Measurements from ENCODE around the gene XBP1. TPM values are rescaled to one million over a fixed set of nuclear protein-coding genes. Genes with fewer than 3 reads are reported as not detected.
"Not testable (repeated sequence)": the region's sequence is repeated elsewhere in the genome, so short reads cannot be mapped to it uniquely, and the experiment has no call there.

Gene XBP1
- total RNA-seq (2014; rRNA removed; shearing (Covaris generic)): 35.2 and 35.8 TPM in 2 replicates
- 118 and 144 TPM in 2 replicates for total RNA-seq (2022)
- Bru-seq, nascent RNA: percentile 97 among the genes with signal in this experiment
- percentile 89 among the genes with signal in this experiment for BruChase-seq, experiment 1, labeled RNA remaining after a 6-hour chase
- BruChase-seq, experiment 2, labeled RNA remaining after a 2-hour chase: percentile 91 among the genes with signal in this experiment
- long read RNA-seq, transcript XBP1-203 (5 exons, 1,824 nt): minor isoform, 6 of 353 reads
- long read RNA-seq, transcript XBP1-201 (5 exons, 1,850 nt): major isoform, 305 of 353 reads
- long read RNA-seq, partial matches to known transcripts: 7 of 353 reads
- long read RNA-seq, other reads (novel, unspliced or antisense): 29 of 353 reads

DNA sequence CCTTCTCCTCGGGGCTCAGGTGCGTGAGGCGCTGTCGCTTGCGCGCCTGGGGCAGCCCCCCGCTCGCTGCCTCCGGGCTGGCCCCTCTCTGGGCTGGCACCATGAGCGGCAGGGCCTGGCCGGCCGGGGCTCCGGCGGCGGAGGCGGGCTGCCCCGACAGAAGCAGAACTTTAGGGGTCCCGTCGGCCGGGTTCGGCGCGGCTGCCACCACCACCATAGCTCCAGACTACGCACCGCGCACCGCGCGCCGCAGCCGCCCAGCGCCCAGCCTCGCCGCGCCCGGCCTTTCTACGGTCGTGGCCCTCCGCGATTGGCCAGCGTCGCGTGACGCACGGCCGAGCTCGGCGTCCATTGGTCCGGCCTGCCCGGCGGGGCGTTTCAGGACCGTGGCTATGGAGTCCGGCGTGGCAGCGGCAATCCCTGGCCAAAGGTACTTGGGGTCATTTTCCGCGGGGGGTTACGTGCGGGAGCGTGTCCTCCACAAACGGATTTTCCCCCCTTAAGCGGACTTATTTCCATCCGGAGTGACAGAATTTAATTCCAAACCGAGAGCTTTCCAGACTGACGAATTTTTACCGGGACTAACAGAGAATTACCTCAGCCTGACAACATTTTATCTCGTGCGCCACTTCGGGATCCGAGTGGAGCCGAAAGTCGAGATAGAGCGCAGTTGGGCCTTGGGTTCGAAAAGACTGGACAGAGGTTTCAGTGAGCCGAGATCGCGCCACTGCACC lies at the start of gene XBP1:
Gene XBP1 (minus strand): TSS at position 262 of the 734 bp plus-strand sequence.
- no TSS peak for BruUV-seq (replicated peaks)
- CTCF ChIA-PET (ENCODE audit: unreplicated experiment): no interaction called here
- Histone ChIP-seq H3K4me2 (ENCODE audit: low read length) (peak within 1 kb of the TSS; percentile 87), H4K20me1 (ENCODE audit: insufficient read depth, low read length) (peaks cover 7% of the 10 kb centered on the region), H2AFZ (ENCODE audit: low read length) (peak within 1 kb of the TSS; percentile 79), H3K36me3 (ENCODE audit: insufficient read depth, low read length) (peaks cover 20% of the 10 kb centered on the region), H3K4me3 (ENCODE audit: low read depth, low read length, poor library complexity, severe bottlenecking) (peak within 1 kb of the TSS; percentile 72), H3K9me3 (ENCODE audit: low read length) (no peaks in the 10 kb centered on the region), H3K79me2 (ENCODE audit: insufficient read depth, low read depth, low read length) (peaks cover 9% of the 10 kb centered on the region; the same call in 1 of the 2 replicates), H3K9me2 (ENCODE audit: insufficient read depth, low read length) (no peaks in the 10 kb centered on the region), H3K27ac (ENCODE audit: low read depth, low read length, poor library complexity, severe bottlenecking) (no peak within 1 kb of the TSS), H3K4me1 (ENCODE audit: insufficient read depth, low read length, poor library complexity, severe bottlenecking) (peaks cover 39% of the 10 kb centered on the region)
- intact Hi-C loops (cut with micrococcal nuclease; ENCODE audit: unreplicated experiment): no loop called here
- TF ChIP-seq, protein P1, sequence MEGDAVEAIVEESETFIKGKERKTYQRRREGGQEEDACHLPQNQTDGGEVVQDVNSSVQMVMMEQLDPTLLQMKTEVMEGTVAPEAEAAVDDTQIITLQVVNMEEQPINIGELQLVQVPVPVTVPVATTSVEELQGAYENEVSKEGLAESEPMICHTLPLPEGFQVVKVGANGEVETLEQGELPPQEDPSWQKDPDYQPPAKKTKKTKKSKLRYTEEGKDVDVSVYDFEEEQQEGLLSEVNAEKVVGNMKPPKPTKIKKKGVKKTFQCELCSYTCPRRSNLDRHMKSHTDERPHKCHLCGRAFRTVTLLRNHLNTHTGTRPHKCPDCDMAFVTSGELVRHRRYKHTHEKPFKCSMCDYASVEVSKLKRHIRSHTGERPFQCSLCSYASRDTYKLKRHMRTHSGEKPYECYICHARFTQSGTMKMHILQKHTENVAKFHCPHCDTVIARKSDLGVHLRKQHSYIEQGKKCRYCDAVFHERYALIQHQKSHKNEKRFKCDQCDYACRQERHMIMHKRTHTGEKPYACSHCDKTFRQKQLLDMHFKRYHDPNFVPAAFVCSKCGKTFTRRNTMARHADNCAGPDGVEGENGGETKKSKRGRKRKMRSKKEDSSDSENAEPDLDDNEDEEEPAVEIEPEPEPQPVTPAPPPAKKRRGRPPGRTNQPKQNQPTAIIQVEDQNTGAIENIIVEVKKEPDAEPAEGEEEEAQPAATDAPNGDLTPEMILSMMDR (conservative IDR thresholded peaks at IDR 0.05; ENCODE audit: low read length): no peak
- TF ChIP-seq EZH2phosphoT487 (IDR thresholded peaks at IDR 0.05; ENCODE audit: borderline replicate concordance, low read depth, low read length): no peak
- DNase-seq (ENCODE audit: low spot score): peak; percentile 89
- POLR2A ChIA-PET: interaction anchor here (0.6 to 8.1 kb wide), 8 partner anchors 9 to 588 kb away, joined by 3 to 85 read pairs (median 4); partner anchors contain the start of gene AP1B1

DNA sequence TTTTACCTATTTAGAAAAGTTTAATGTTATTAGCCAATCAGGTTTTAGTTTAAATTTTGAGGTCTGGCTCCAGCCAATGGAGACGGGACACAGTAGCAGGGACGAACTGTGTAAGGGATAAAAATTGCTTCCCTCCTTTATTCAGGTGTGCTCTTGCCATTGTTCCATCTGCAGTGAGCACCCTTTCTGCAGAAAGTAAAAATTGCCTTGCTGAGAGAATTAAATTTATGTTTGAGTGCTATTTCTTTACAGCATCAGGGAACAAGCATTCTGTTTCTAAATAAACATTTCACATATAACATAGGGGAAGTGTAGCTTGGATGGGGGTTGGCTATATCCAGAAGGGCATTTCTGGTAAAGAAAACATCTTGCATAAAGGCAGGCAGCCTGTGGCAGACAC lies 46.6 kb upstream of the XBP1 start:
- Histone ChIP-seq H3K79me2 (ENCODE audit: insufficient read depth, low read depth, low read length) (no peaks in the 10 kb centered on the region), H3K36me3 (ENCODE audit: insufficient read depth, low read length) (no peaks in the 10 kb centered on the region), H3K9me3 (ENCODE audit: low read length) (no peaks in the 10 kb centered on the region), H3K4me2 (ENCODE audit: low read length) (no peak overlapping the region), H3K4me3 (ENCODE audit: low read depth, low read length, poor library complexity, severe bottlenecking) (no peak overlapping the region), H3K4me1 (ENCODE audit: insufficient read depth, low read length, poor library complexity, severe bottlenecking) (no peaks in the 10 kb centered on the region), H3K27ac (ENCODE audit: low read depth, low read length, poor library complexity, severe bottlenecking) (no peak overlapping the region), H4K20me1 (ENCODE audit: insufficient read depth, low read length) (no peaks in the 10 kb centered on the region), H2AFZ (ENCODE audit: low read length) (no peak overlapping the region), H3K9me2 (ENCODE audit: insufficient read depth, low read length) (no peaks in the 10 kb centered on the region)
- TF ChIP-seq EZH2phosphoT487 (IDR thresholded peaks at IDR 0.05; ENCODE audit: borderline replicate concordance, low read depth, low read length): no peak
- TF ChIP-seq, protein P1 (conservative IDR thresholded peaks at IDR 0.05; ENCODE audit: low read length): no peak
- BruUV-seq (replicated peaks): no TSS peak
- no peak for DNase-seq (ENCODE audit: low spot score)
- CTCF ChIA-PET (ENCODE audit: unreplicated experiment): no interaction called here
- intact Hi-C loops (cut with micrococcal nuclease; ENCODE audit: unreplicated experiment): no loop called here
- POLR2A ChIA-PET: no interaction called here

DNA sequence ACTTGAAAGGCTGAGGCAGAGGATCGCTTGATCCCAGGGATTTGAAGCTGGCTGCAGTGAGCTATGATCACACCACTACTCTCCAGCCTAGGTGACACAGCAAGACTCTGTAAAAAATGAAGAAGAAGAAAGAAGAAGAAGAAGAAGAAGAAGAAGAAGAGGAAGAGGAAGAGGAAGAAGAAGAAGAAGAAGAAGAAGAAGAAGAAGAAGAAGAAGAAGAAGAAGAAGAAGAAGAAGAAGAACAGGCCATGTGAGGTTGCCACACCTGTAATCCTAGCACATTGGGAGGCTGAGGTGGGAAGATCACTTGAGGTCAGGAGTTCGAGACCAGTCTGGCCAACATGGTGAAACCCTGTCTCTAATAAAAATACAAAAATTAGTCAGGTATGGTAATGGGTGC lies 43.9 kb upstream of the XBP1 start:
- H3K4me2 ChIP-seq (ENCODE audit: low read length); H3K36me3 ChIP-seq (ENCODE audit: insufficient read depth, low read length); intact Hi-C loops (cut with micrococcal nuclease; ENCODE audit: unreplicated experiment); H4K20me1 ChIP-seq (ENCODE audit: insufficient read depth, low read length); CTCF ChIA-PET (ENCODE audit: unreplicated experiment); BruUV-seq (replicated peaks); H3K79me2 ChIP-seq (ENCODE audit: insufficient read depth, low read depth, low read length); H3K4me1 ChIP-seq (ENCODE audit: insufficient read depth, low read length, poor library complexity, severe bottlenecking); H3K4me3 ChIP-seq (ENCODE audit: low read depth, low read length, poor library complexity, severe bottlenecking); POLR2A ChIA-PET; H2AFZ ChIP-seq (ENCODE audit: low read length); H3K9me2 ChIP-seq (ENCODE audit: insufficient read depth, low read length); H3K9me3 ChIP-seq (ENCODE audit: low read length); DNase-seq (ENCODE audit: low spot score); H3K27ac ChIP-seq (ENCODE audit: low read depth, low read length, poor library complexity, severe bottlenecking): not testable (repeated sequence)
